Measurements from ENCODE around the gene GABRB3.

DNA sequence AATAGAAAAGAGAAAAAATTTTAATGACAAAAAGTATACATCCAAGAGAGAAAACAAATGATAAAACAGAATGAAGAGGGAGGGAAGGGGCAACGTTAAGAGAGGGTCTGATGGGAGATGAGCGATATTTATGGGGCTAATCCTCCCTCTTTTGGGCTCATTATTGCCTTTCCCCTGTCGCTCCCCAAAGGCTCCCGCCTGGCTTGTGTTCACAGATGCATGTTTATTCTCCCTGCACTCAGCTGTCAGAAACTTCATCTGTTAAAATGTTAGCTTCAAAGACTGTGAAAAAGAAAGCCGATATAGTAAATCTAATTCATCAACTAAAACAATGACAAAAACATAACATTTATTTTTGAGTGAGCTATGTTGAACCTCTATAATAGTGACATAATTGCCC, 74.3 kb downstream of the GABRB3 start:
- TF ChIP-seq, protein P1, sequence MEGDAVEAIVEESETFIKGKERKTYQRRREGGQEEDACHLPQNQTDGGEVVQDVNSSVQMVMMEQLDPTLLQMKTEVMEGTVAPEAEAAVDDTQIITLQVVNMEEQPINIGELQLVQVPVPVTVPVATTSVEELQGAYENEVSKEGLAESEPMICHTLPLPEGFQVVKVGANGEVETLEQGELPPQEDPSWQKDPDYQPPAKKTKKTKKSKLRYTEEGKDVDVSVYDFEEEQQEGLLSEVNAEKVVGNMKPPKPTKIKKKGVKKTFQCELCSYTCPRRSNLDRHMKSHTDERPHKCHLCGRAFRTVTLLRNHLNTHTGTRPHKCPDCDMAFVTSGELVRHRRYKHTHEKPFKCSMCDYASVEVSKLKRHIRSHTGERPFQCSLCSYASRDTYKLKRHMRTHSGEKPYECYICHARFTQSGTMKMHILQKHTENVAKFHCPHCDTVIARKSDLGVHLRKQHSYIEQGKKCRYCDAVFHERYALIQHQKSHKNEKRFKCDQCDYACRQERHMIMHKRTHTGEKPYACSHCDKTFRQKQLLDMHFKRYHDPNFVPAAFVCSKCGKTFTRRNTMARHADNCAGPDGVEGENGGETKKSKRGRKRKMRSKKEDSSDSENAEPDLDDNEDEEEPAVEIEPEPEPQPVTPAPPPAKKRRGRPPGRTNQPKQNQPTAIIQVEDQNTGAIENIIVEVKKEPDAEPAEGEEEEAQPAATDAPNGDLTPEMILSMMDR (optimal IDR thresholded peaks at IDR 0.05 in 1 of 3, IDR thresholded peaks at IDR 0.05 in 1 of 3, conservative IDR thresholded peaks at IDR 0.05 in 1 of 3; ENCODE audit: extremely low read depth in 1 of 3, insufficient read depth in 2 of 3, low read length in 3 of 3), result no peak
- TF ChIP-seq EZH2 (IDR thresholded peaks at IDR 0.05; ENCODE audit: low read length), result no peak
